ENCODE data around the gene ROR2.
"Not testable (repeated sequence)": the region's sequence is repeated elsewhere in the genome, so short reads cannot be mapped to it uniquely, and the experiment has no call there.

The ROR2 gene

DNA sequence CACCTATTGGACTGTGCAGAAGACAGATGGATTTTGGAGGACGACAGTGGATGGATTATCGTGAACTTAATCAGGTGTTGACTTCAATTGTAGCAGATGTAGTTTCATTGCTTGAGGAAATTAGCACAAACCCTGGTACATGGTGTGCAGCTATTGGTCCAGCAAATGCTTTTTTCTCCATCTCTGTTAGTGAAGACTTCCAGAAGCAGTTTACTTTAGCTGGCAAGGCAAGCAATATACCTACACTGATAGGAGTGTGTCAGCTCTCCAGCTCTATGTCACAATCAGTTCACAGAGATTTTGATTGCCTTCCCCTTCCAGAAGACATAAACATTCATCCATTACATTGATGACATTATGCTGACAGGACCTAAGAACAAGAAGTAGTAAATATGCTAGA is 35.7 kb upstream of the ROR2 start:
- DNase-seq (ENCODE audit: low spot score) = no peak
- in situ Hi-C loops (cut with MboI; ENCODE audit: low pct_unique_long_range_greater_than_20kb, low sequenced_read_pairs, unreplicated experiment) = no loop called here
- TF ChIP-seq, protein P1, sequence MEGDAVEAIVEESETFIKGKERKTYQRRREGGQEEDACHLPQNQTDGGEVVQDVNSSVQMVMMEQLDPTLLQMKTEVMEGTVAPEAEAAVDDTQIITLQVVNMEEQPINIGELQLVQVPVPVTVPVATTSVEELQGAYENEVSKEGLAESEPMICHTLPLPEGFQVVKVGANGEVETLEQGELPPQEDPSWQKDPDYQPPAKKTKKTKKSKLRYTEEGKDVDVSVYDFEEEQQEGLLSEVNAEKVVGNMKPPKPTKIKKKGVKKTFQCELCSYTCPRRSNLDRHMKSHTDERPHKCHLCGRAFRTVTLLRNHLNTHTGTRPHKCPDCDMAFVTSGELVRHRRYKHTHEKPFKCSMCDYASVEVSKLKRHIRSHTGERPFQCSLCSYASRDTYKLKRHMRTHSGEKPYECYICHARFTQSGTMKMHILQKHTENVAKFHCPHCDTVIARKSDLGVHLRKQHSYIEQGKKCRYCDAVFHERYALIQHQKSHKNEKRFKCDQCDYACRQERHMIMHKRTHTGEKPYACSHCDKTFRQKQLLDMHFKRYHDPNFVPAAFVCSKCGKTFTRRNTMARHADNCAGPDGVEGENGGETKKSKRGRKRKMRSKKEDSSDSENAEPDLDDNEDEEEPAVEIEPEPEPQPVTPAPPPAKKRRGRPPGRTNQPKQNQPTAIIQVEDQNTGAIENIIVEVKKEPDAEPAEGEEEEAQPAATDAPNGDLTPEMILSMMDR (IDR thresholded peaks at IDR 0.05; ENCODE audit: extremely low read depth, insufficient read depth, missing control alignments) = no peak

DNA sequence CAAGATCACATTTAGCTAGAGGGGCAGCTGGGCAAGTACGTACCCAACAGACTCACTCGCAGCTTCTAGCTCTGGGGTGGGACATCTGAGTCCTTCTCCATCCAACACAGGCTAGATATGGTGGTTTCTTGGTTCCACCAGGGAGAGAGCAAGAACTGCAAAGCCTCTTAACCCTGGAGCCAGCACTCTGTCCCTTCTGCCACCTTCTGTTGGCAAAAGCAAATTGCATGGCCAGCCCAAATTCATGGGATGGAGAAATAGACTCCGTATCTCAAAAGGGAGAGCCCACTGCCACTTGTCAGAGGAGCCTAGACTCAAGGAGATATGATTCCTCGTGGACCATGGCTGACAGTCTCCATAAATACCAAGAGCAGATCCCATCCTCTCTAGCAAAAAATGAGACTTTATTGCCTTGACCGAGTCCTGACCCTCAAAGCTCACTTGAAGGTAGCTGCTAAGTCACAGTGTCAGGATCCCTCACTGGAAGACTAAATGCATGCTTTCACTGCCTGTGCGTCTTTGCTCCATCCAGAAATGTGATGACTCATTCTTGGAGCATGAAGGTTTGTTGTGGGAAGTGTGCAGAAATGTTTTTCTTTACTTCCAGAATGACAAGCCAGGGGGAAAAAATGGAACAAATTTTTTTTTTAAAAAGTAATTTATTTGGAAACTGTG is 28.8 kb upstream of the ROR2 start:
- TF ChIP-seq, protein P1 (IDR thresholded peaks at IDR 0.05; ENCODE audit: extremely low read depth, insufficient read depth, missing control alignments) = peak; percentile 25
- in situ Hi-C loops (cut with MboI; ENCODE audit: low pct_unique_long_range_greater_than_20kb, low sequenced_read_pairs, unreplicated experiment) = no loop called here
- no peak for DNase-seq (ENCODE audit: low spot score)

DNA sequence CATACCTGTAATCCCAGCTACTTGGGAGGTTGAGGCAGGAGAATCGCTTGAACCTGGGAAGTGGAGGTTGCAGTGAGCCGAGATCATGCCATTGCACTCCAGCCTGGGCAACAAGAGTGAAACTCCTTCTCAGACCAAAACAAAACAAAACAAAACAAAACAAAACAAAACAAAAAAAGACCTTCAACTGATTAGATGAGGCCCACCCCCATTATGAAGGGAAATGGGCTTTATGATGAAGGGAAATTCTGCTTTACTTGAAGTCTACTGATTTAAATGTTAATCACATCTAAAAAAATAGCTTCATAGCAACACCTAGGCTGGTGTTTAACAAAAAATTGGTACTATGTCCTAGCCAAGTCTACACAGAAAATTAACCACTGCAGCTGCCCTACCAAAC is 25.2 kb upstream of the ROR2 start:
- in situ Hi-C loops (cut with MboI; ENCODE audit: low pct_unique_long_range_greater_than_20kb, low sequenced_read_pairs, unreplicated experiment); DNase-seq (ENCODE audit: low spot score): not testable (repeated sequence)

DNA sequence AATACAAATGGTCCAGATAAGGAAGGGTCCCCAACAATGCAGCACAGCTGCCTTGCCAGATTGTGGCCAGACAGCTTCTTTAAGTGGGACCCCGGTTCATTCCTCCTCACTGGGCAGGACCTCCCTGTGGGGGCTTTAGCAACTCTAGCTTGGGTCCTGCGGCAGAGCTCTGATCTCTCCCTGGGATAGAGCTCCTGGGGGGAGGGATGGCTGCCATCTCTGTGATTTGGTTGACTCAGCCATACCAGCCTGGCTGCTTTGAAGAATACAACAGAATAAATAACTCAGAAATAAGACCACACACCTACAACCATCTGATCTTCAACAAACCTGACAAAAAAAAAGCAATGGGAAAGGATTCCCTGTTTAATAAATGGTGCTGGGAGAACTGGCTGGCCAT is 22.7 kb upstream of the ROR2 start:
- in situ Hi-C loops (cut with MboI; ENCODE audit: low pct_unique_long_range_greater_than_20kb, low sequenced_read_pairs, unreplicated experiment) = no loop called here
- no peak for DNase-seq (ENCODE audit: low spot score)
- TF ChIP-seq, protein P1 (IDR thresholded peaks at IDR 0.05; ENCODE audit: extremely low read depth, insufficient read depth, missing control alignments) = no peak

DNA sequence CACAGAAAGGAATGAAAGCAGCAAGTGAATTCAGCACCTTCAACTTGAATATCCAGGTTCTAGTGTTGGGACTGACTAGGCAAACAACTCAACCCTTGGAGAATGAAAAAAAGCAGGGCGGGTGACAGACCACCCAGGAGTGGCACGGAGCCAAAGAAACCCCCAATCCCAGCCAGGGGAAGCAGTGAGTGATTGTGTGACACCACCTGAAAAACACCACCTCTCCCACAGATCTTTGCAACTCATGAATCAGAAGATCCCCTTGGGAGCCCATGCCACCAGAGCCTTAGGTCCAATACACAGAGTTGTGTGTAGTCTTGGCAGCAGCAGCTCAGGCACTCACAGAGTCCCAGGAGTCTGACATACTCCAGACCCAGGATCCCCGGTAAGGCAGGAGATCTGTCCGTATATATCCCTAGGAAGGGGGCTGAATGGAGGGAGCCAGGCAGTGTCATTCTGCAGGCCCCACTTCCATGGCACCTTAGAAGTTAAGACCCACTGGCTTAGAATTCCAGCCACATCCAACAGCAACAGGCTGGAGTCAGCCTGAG is 22.1 kb upstream of the ROR2 start:
- TF ChIP-seq, protein P1 (IDR thresholded peaks at IDR 0.05; ENCODE audit: extremely low read depth, insufficient read depth, missing control alignments) = no peak
- in situ Hi-C loops (cut with MboI; ENCODE audit: low pct_unique_long_range_greater_than_20kb, low sequenced_read_pairs, unreplicated experiment) = no loop called here
- no peak for DNase-seq (ENCODE audit: low spot score)

DNA sequence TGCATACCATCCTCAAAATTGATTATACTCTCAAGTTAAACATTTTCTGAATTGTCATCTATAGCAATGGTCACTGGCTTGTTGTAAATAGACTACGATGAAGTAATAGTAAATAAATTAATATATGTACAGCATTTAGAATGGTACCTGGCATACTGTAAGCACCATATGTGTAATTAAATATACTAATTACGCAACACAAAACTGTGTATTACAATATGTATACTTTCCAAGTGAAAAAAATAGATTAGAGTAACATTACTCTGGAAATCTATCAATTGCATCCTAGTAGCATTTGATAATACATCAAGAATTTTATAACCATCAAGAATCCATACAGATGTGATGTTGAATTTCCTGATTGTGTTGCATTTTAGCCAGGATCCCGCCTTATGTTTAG is 17.2 kb upstream of the ROR2 start:
- DNase-seq (ENCODE audit: low spot score) = no peak
- TF ChIP-seq, protein P1 (IDR thresholded peaks at IDR 0.05; ENCODE audit: extremely low read depth, insufficient read depth, missing control alignments) = no peak
- in situ Hi-C loops (cut with MboI; ENCODE audit: low pct_unique_long_range_greater_than_20kb, low sequenced_read_pairs, unreplicated experiment) = no loop called here

DNA sequence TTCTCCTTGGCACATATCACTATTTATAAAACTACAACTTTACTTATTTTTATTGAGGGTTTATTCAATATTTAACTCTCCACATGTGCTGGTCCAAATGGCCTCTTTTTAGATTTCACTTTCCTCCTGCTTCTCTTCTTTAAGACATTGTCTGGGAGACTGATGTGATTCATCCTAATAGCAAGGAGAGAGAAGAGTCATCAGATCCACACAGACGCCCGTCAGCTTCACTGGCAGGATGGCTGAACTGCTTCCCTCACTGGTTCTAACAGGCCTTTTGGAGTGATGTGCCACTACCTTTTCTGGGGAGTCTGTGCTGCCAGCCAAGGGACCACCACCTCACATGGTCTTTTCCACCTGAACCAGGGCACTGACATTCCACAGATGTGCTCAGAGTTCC is 16.5 kb upstream of the ROR2 start:
- in situ Hi-C loops (cut with MboI; ENCODE audit: low pct_unique_long_range_greater_than_20kb, low sequenced_read_pairs, unreplicated experiment) = no loop called here
- TF ChIP-seq, protein P1 (IDR thresholded peaks at IDR 0.05; ENCODE audit: extremely low read depth, insufficient read depth, missing control alignments) = no peak

More for the DNA sequence above, 16.5 kb upstream of the ROR2 start:
- no peak for DNase-seq (ENCODE audit: low spot score)
